Umbilical cord (tissue), 2 donors: Measurements from ENCODE around the gene AKR1D1. TPM values are rescaled to one million over a fixed set of nuclear protein-coding genes. Genes with fewer than 3 reads are reported as not detected.
"Not testable (repeated sequence)": the region's sequence is repeated elsewhere in the genome, so short reads cannot be mapped to it uniquely, and the experiment has no call there.

Experiments
- DNase-seq: peaks from one replicate; pipeline ENCODE4 v3.0.0-alpha.2; 2015; ENCODE audit warnings: low spot score
- total RNA-seq: library from RNA; depleted of rRNA; stranded (reverse); fragments of >200 nt; gene quantifications from one replicate; pipeline ENCODE4 v1.2.3, GENCODE V29; 2014; ENCODE audit warnings: low replicate concordance; ENCODE audit not compliant: insufficient read depth

The AKR1D1 gene
- total RNA-seq, 1 donor from 2014 or later: 65.2 TPM

- no peak for DNase-seq
Measured at GRCh38 chr7:138122162-138122561, 45.9 kb downstream of the AKR1D1 start.

DNA sequence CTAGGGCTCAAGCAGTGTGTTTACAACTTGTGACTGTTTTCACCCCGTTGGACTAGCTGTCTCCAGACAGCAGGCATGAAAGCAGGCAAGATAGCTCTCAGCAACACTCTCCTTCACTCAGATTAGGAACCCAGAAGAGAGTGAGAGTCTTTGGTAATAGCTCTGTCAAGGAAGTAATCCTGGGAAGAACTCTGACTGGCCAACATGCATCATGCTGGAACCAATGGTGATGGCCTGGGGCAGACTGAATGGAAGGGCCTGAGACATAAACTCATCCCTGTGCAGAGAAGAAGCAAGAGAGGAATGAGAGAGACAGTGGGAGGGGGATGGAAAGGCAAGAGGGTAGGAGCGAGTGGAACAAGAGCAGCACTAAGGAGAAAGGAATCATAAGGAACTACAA, 48.9 kb downstream of the AKR1D1 start:
- peak; percentile 23 for DNase-seq

DNA sequence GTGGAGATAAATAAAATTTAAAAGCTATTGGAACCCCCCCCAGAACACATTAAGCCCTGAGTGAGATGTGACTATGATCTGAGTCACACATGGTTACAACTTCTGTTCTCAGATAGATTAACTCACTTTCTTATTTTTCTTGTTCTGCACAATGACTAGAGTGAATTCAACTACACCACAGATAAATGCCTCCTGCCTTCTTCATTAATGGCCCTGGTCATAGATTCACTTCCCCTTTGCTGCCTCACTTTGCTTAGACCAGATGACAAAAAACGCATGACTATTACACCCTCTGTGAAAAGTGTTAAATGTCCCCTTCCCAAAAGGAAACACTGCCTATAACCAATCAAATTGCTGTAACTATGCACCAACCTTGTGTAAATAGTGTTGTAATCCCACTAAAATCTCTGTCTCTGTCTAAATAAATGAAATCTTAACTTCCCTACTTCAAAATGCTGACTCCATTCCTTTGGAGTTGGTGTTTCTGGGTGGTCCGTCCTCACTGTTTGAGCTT, 49.4 kb downstream of the AKR1D1 start:
- no peak for DNase-seq

- no peak for DNase-seq
Measured at GRCh38 chr7:138126928-138127327, 50.7 kb downstream of the AKR1D1 start.

- no peak for DNase-seq
Measured at GRCh38 chr7:138127996-138128395, 51.7 kb downstream of the AKR1D1 start.

GRCh38 chr7:138129551-138130165, 53.4 kb downstream of the AKR1D1 start:
- no peak for DNase-seq

DNA sequence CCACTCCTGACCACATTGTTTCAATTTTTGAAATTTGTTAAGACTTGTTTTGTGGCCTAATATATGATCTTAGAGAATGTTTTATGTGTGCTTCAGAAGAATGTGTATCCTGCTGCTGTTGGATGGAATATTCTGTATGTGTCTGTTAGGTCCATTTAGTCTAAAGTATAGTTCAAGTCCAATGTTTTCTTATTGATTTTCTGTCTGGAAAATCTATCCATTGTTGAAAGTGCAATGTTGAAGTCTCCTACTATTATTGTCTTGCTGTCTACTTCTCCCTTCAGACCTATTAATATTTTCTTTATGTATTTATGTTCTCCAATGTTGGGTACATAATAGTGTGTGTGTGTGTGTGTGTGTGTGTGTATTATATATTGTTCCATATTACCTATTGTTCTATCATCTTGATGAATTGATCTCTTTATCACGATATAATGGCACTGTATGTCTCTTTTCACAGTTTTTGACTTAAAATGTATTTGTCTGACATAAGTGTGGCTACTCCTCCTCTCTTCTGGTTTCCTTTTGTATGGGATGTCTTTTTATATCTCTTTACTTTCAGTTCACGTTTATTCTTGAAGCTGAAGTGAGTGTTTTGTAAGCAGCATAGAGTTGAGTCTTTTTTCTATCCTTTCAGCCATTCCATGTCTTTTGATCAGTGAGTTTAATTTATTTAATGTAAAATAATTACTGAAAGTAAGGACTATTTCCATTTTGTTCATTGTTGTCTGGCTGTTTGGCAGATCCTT, 61.3 kb downstream of the AKR1D1 start:
- DNase-seq: no peak

- no peak for DNase-seq
Measured at GRCh38 chr7:138138244-138138643, 62.0 kb downstream of the AKR1D1 start.

GRCh38 chr7:138142583-138143201, 66.4 kb downstream of the AKR1D1 start:
- no peak for DNase-seq

GRCh38 chr7:138144958-138145357, 68.7 kb downstream of the AKR1D1 start:
- no peak for DNase-seq

DNA sequence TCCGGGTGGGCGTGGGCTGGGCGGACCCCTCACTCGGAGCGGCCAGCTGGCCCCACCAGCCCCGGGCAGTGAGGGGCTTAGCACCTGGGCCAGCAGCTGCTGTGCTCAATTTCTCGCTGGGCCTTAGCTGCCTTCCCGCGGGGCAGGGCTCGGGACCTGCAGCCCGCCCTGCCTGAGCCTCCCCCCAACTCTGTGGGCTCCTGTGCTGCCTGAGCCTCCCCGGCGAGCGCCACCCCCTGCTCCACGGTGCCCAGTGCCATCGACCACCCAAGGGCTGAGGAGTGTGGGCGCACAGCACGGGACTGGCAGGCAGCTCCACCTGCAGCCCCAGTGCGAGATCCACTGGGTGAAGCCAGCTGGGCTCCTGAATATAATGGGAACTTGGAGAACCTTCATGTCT, 70.0 kb downstream of the AKR1D1 start:
- not testable (repeated sequence) for DNase-seq

- not testable (repeated sequence) for DNase-seq
Measured at GRCh38 chr7:138146757-138147734, 70.8 kb downstream of the AKR1D1 start.

GRCh38 chr7:138151731-138152577, 75.7 kb downstream of the AKR1D1 start:
- DNase-seq: no peak

- peak; percentile 68 for DNase-seq
Measured at GRCh38 chr7:138154661-138155060, 78.4 kb downstream of the AKR1D1 start.

GRCh38 chr7:138157702-138158101, 81.4 kb downstream of the AKR1D1 start:
- DNase-seq: no peak

DNA sequence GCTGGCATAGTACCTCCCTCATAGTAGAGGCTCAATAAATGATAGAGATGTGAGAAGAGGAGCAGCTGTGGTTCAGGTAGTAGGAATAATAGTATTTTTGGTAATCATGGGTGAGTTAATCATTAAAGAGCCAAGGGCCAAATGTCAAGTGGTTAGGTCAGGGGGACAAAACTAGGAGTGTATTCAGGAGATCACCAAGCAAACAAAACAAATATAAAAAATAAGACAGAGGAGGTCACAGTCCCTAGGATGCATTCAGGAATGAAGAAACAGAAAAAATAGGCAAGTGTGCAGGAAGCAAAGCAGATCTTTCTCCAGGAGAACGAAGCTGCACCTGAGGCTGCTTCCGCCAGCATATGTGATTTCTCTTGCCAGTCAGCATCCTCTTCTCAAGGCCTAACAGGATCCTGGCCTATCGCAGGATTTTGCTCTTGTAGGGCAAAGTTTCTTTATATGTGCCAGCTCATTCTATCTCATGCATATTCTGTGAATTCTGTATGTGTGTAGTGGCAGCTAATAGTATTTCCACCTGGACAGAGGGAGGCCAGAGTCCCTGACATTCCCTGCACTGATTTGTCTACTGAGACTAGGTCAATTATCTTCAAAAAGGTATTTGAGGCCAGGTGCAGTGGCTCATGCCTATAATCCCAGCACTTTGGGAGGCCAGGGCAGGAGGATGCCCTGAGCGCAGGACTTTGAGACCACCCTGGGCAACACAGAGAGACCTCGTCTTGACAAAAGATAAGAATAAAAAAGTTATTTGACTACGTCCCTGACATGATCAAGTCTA, 82.7 kb downstream of the AKR1D1 start:
- DNase-seq: no peak

DNA sequence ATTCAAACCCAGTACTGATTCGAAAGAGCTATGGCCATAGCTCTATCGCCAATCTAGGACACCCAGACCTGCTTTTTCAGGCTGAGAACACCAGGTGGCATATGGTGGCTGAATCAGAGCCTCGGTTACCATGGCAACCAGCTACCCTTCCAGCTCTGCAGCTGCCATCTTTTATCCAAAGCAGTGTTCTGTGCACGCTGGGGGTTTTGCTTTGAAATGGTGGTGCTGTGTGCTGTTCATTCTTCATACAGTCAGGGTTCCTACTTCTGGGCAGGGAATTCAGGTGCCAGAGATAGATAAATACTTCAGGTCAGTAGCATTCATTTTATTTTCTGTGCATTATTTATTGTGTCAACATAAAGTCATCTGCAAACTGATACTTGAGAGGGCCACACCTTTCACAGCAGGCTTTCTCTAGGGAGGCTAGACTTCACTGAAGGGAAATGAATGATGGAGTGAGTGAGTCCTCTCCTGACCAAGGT, 85.4 kb downstream of the AKR1D1 start:
- DNase-seq: peak; percentile 94

GRCh38 chr7:138162236-138162635, 86.0 kb downstream of the AKR1D1 start:
- DNase-seq: peak; percentile 26

DNA sequence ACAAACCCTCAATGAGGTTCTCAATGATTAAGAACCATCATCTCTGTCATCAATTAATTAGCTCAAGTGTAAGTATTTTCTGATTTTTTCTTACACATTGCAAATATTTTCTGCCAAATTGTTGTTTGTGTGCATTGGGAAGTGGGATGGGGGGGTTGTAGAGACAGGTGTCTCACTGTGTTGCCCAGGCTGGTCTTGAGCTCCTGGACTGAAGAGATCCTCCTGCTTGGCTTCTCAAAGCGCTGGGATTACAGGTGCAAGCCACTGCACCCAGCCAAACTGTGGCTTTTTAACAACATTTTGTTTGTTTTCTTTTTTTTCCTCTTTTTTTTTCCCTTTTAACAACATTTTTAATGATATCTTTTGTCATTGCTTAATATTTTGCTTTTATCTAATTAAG, 87.5 kb downstream of the AKR1D1 start:
- DNase-seq: no peak

- no peak for DNase-seq
Measured at GRCh38 chr7:138164804-138165203, 88.5 kb downstream of the AKR1D1 start.
